HG02588 (cell line): Measurements from ENCODE around the gene FAM89A.
"Not testable (repeated sequence)": the region's sequence is repeated elsewhere in the genome, so short reads cannot be mapped to it uniquely, and the experiment has no call there.

Experiments used
- ATAC-seq: cut with Tn5 transposase; IDR thresholded peaks from one replicate; pipeline ENCODE4 v1.9.1; 2021; ENCODE audit warnings: mild to moderate bottlenecking, moderate library complexity; ENCODE audit not compliant: unreplicated experiment

FAM89A gene

GRCh38 chr1:231036416-231036815 lies 3.6 kb downstream of the FAM89A start:
- ATAC-seq, result no peak

GRCh38 chr1:231035799-231036198 lies 4.3 kb downstream of the FAM89A start:
- no peak for ATAC-seq

- ATAC-seq, result no peak
Measured at GRCh38 chr1:231032963-231033362, 7.1 kb downstream of the FAM89A start.

- no peak for ATAC-seq
Measured at GRCh38 chr1:231029841-231030240, 10.2 kb downstream of the FAM89A start.

GRCh38 chr1:231029247-231029646 lies 10.8 kb downstream of the FAM89A start:
- not testable (repeated sequence) for ATAC-seq

GRCh38 chr1:231028682-231029081 lies 11.4 kb downstream of the FAM89A start:
- ATAC-seq, result no peak

- ATAC-seq, result no peak
Measured at GRCh38 chr1:231027971-231028370, 12.1 kb downstream of the FAM89A start.

GRCh38 chr1:231027136-231027925 lies 12.7 kb downstream of the FAM89A start:
- no peak for ATAC-seq

GRCh38 chr1:231026576-231026975 lies 13.5 kb downstream of the FAM89A start:
- no peak for ATAC-seq

GRCh38 chr1:231023150-231023549 lies 16.9 kb downstream of the FAM89A start:
- ATAC-seq, result no peak

- ATAC-seq, result not testable (repeated sequence)
Measured at GRCh38 chr1:231022543-231022942, 17.5 kb downstream of the FAM89A start.

- no peak for ATAC-seq
Measured at GRCh38 chr1:231021540-231022031, 18.5 kb downstream of the FAM89A start.

GRCh38 chr1:231020816-231021215 lies 19.2 kb downstream of the FAM89A start:
- ATAC-seq, result no peak

- ATAC-seq, result no peak
Measured at GRCh38 chr1:231020139-231020601, 19.9 kb downstream of the FAM89A start.

- no peak for ATAC-seq
Measured at GRCh38 chr1:231019711-231020110, 20.3 kb downstream of the FAM89A start.

- no peak for ATAC-seq
Measured at GRCh38 chr1:231016966-231017365, 23.1 kb downstream of the FAM89A start.

GRCh38 chr1:231016234-231016633 lies 23.8 kb downstream of the FAM89A start:
- ATAC-seq, result no peak

GRCh38 chr1:231013391-231014015 lies 26.6 kb downstream of the FAM89A start:
- no peak for ATAC-seq

GRCh38 chr1:231011963-231012362 lies 28.1 kb downstream of the FAM89A start:
- no peak for ATAC-seq

- ATAC-seq, result no peak
Measured at GRCh38 chr1:231011360-231011759, 28.7 kb downstream of the FAM89A start.

GRCh38 chr1:231007535-231007934 lies 32.5 kb downstream of the FAM89A start:
- not testable (repeated sequence) for ATAC-seq

- no peak for ATAC-seq
Measured at GRCh38 chr1:231001892-231002291, 38.2 kb downstream of the FAM89A start.
